SK-N-SH (cell line): ENCODE data around the gene DCAF17. TPM values are rescaled to one million over a fixed set of nuclear protein-coding genes. Genes with fewer than 3 reads are reported as not detected.

ENCODE experiments used
- CTCF ChIA-PET: fragments of 300-600, 350-600 bp; formaldehyde crosslinking; extraction: SDS; loops from one replicate; lab custom pipeline; 2021; lab: Yijun Ruan, JAX
- POLR2A ChIA-PET: fragments of 350-600 bp; sonication (Branson Sonifier 250); formaldehyde crosslinking; extraction: SDS; loops from one replicate; lab custom pipeline; 2020; ENCODE audit warnings: antibody characterized with exemption, inconsistent platforms; lab: Yijun Ruan, JAX
- DNase-seq: peaks from one replicate; pipeline ENCODE4 v3.0.0; 2012
- H2AFZ ChIP-seq: fragments of 200-600 bp; sonication (generic); 2 replicates; pipeline ENCODE4 v1.8.1; 2016; ENCODE audit warnings: antibody characterized with exemption, mild to moderate bottlenecking, low read depth
- H3F3A ChIP-seq: fragments of 200-600 bp; sonication (generic); replicated peaks from 2 replicates; pipeline ENCODE3; 2016; ENCODE audit warnings: antibody characterized with exemption, mild to moderate bottlenecking; ENCODE audit not compliant: insufficient read depth
- H3K27ac ChIP-seq, 2 experiments: fragments of 200-500 bp in 1 of 2; fragments of 200-600 bp in 1 of 2; sonication (Bioruptor generic) in 1 of 2; sonication (generic), shearing (Covaris generic) in 1 of 2; 2 replicates each; pipeline versions ENCODE4 v1.5.1 to v1.6.1; 2014 to 2016; ENCODE audit warnings: low read depth in 2 of 2, inconsistent platforms in 1 of 2, low read length in 1 of 2, mild to moderate bottlenecking in 1 of 2, mixed read lengths in 1 of 2
- H3K27me3 ChIP-seq: fragments of 200-600 bp; sonication (generic), shearing (Covaris generic); 2 replicates; pipeline ENCODE4 v1.6.1; 2016; ENCODE audit warnings: mixed run types; ENCODE audit not compliant: insufficient read depth
- H3K36me3 ChIP-seq, 2 experiments: fragments of 200-500 bp in 1 of 2; fragments of 200-600 bp in 1 of 2; sonication (Bioruptor generic) in 1 of 2; sonication (generic) in 1 of 2; replicated peaks in 1 of 2; 2 replicates each; pipeline versions ENCODE3 to v1.5.1; 2014 to 2016; ENCODE audit warnings: low read length in 1 of 2, mild to moderate bottlenecking in 1 of 2; ENCODE audit not compliant: insufficient read depth in 2 of 2, control insufficient read depth in 1 of 2
- H3K4me1 ChIP-seq, 2 experiments: fragments of 200-500 bp in 1 of 2; fragments of 200-600 bp in 1 of 2; sonication (Bioruptor generic) in 1 of 2; sonication (generic), shearing (Covaris generic) in 1 of 2; 2 replicates each; pipeline versions ENCODE4 v1.5.1 to v1.6.1; 2014 to 2016; ENCODE audit warnings: low read depth in 1 of 2, low read length in 1 of 2, mixed run types in 1 of 2; ENCODE audit not compliant: insufficient read depth in 2 of 2, control insufficient read depth in 1 of 2
- H3K4me2 ChIP-seq: fragments of 200-600 bp; sonication (generic), shearing (Covaris generic); 2 replicates; pipeline ENCODE4 v1.6.1; 2017; ENCODE audit warnings: mixed run types
- H3K4me3 ChIP-seq, 2 experiments: fragments of 200-500 bp in 1 of 2; fragments of 200-600 bp in 1 of 2; sonication (Bioruptor generic) in 1 of 2; sonication (generic), shearing (Covaris generic) in 1 of 2; 2 replicates each; pipeline versions ENCODE4 v1.5.1 to v1.8.1; 2014 to 2016; ENCODE audit warnings: low read depth in 2 of 2, inconsistent platforms in 1 of 2, low read length in 1 of 2, mild to moderate bottlenecking in 1 of 2, mixed read lengths in 1 of 2, moderate library complexity in 1 of 2
- H3K79me2 ChIP-seq: fragments of 200-600 bp; sonication (generic); 2 replicates; pipeline ENCODE4 v1.8.1; 2017; ENCODE audit warnings: mild to moderate bottlenecking; ENCODE audit not compliant: insufficient read depth
- H3K9ac ChIP-seq: fragments of 200-600 bp; sonication (generic); 2 replicates; pipeline ENCODE4 v1.6.1; 2017; ENCODE audit warnings: mixed run types
- H3K9me2 ChIP-seq: fragments of 200-600 bp; sonication (generic); 2 replicates; pipeline ENCODE4 v1.6.1; 2017; ENCODE audit warnings: mixed run types
- H3K9me3 ChIP-seq: fragments of 200-600 bp; sonication (generic); 2 replicates; pipeline ENCODE4 v1.6.1; 2017; ENCODE audit warnings: mixed run types, mild to moderate bottlenecking, moderate library complexity
- H4K20me1 ChIP-seq: fragments of 200-600 bp; sonication (generic); 2 replicates; pipeline ENCODE4 v1.6.1; 2017; ENCODE audit warnings: mild to moderate bottlenecking, mixed run types; ENCODE audit not compliant: insufficient read depth
- CHD2 ChIP-seq: fragments of 150-350 bp; IDR thresholded peaks from 2 replicates; pipeline ENCODE4 v1.6.1; 2018; ENCODE audit warnings: low read length; ENCODE audit not compliant: partially characterized antibody
- ELF1 ChIP-seq: IDR thresholded peaks from 2 replicates; pipeline ENCODE4 v1.4.0; 2012
- EP300 ChIP-seq, 2 experiments: IDR thresholded peaks; 2 replicates each; pipeline versions ENCODE4 v1.4.0 to v1.6.1; 2012; ENCODE audit warnings: borderline replicate concordance in 1 of 2, low read depth in 1 of 2, low read length in 1 of 2
- EZH2phosphoT487 ChIP-seq: fragments of 200-600 bp; sonication (generic); IDR thresholded peaks from 2 replicates; pipeline ENCODE4 v1.6.1; 2017; ENCODE audit warnings: low read depth, mixed run types, mild to moderate bottlenecking, antibody characterized with exemption, moderate library complexity, borderline replicate concordance
- FOSL2 ChIP-seq: IDR thresholded peaks from 2 replicates; pipeline ENCODE4 v1.4.0; 2012; ENCODE audit warnings: low read depth, mild to moderate bottlenecking, moderate library complexity, borderline replicate concordance
- FOXJ3 ChIP-seq: sonication (generic); formaldehyde crosslinking; IDR thresholded peaks from 2 replicates; pipeline ENCODE4 v1.5.1; 2020; ENCODE audit warnings: mild to moderate bottlenecking, missing genetic modification reagents
- FOXM1 ChIP-seq: IDR thresholded peaks from 2 replicates; pipeline ENCODE4 v1.4.0; 2012; ENCODE audit warnings: low read depth, mild to moderate bottlenecking
- IRF3 ChIP-seq: fragments of 150-350 bp; IDR thresholded peaks from 2 replicates; pipeline ENCODE4 v1.6.1; 2016; ENCODE audit warnings: mild to moderate bottlenecking, low read depth, low read length
- JUND ChIP-seq: IDR thresholded peaks from 2 replicates; pipeline ENCODE4 v1.4.0; 2012
- MEF2A ChIP-seq: IDR thresholded peaks from 2 replicates; pipeline ENCODE4 v1.4.0; 2012; ENCODE audit warnings: low read depth, borderline replicate concordance
- MXI1 ChIP-seq: IDR thresholded peaks from 2 replicates; pipeline ENCODE4 v1.6.1; 2012; ENCODE audit warnings: mild to moderate bottlenecking, low read depth, low read length, improper control_type of control experiment
- NFIC ChIP-seq: IDR thresholded peaks from 2 replicates; pipeline ENCODE4 v1.4.0; 2012; ENCODE audit warnings: borderline replicate concordance
- NRF1 ChIP-seq: IDR thresholded peaks from 2 replicates; pipeline ENCODE4 v1.6.1; 2012; ENCODE audit warnings: low read depth, mild to moderate bottlenecking, low read length
- RAD21 ChIP-seq: IDR thresholded peaks from 2 replicates; pipeline ENCODE4 v1.6.1; 2012; ENCODE audit warnings: mild to moderate bottlenecking, low read length
- RXRA ChIP-seq: IDR thresholded peaks from 2 replicates; pipeline ENCODE4 v1.4.0; 2012; ENCODE audit warnings: low read depth, mild to moderate bottlenecking, borderline replicate concordance
- TAF1 ChIP-seq: IDR thresholded peaks from 2 replicates; pipeline ENCODE4 v1.6.1; 2012; ENCODE audit warnings: low read depth, mild to moderate bottlenecking, low read length, moderate library complexity, borderline replicate concordance
- TCF12 ChIP-seq: IDR thresholded peaks from 2 replicates; pipeline ENCODE4 v1.4.0; 2012
- TEAD4 ChIP-seq: IDR thresholded peaks from 2 replicates; pipeline ENCODE4 v1.4.0; 2012; ENCODE audit warnings: mild to moderate bottlenecking, borderline replicate concordance; ENCODE audit not compliant: insufficient read depth
- YY1 ChIP-seq: IDR thresholded peaks from 2 replicates; pipeline ENCODE4 v1.4.0; 2012; ENCODE audit warnings: low read depth, mild to moderate bottlenecking
- WGBS: methylation state at CpG from one replicate; pipeline ENCODE4 v1.1.6; 2017; ENCODE audit warnings: low lambda C conversion rate; 5-methylcytosine and 5-hydroxymethylcytosine counted together
- polyA plus RNA-seq, 3 experiments: library from polyadenylated mRNA; depleted of rRNA; stranded (reverse); fragments of >200 nt; gene quantifications; 2 replicates each; pipeline ENCODE4 v1.2.3, GENCODE V29; 2012
- TF ChIP-seq, protein P1 (sequence below): IDR thresholded peaks from 2 replicates; pipeline ENCODE4 v1.4.0; 2012; ENCODE audit warnings: low read depth, borderline replicate concordance

DCAF17 gene
- polyA plus RNA-seq, 1 of the 3 experiments (the other 2 are of a cell fraction): 4.9 TPM

GRCh38 chr2:171505374-171505773 is 71.3 kb downstream of the DCAF17 start:
- H3K4me1 ChIP-seq: no peaks in the 10 kb centered on the region
- no peaks in the 10 kb centered on the region for H3K36me3 ChIP-seq
- H3K27me3 ChIP-seq: no peaks in the 10 kb centered on the region
- TF ChIP-seq NRF1 (no peak), MEF2A (no peak)
- no peak overlapping the region for H3K4me3 ChIP-seq
- no peak overlapping the region for H2AFZ ChIP-seq
- ChIA-PET POLR2A (no interaction called here), CTCF (no interaction called here)
- no peak overlapping the region for H3K9ac ChIP-seq
- no peaks in the 10 kb centered on the region for H3F3A ChIP-seq
- H3K9me3 ChIP-seq: 0 out of 2 replicates have a peak, but pooled peaks cover 5% of the 10 kb centered on the region
- DNase-seq: no peak
- H3K27ac ChIP-seq: no peak overlapping the region
- no peak overlapping the region for H3K4me2 ChIP-seq
- H3K79me2 ChIP-seq: no peaks in the 10 kb centered on the region
- WGBS: 45% methylated on average over 2 of the region's 2 CpGs
- H4K20me1 ChIP-seq: no peaks in the 10 kb centered on the region
- 0 out of 2 replicates have a peak, but pooled peaks cover 4% of the 10 kb centered on the region for H3K9me2 ChIP-seq

DNA sequence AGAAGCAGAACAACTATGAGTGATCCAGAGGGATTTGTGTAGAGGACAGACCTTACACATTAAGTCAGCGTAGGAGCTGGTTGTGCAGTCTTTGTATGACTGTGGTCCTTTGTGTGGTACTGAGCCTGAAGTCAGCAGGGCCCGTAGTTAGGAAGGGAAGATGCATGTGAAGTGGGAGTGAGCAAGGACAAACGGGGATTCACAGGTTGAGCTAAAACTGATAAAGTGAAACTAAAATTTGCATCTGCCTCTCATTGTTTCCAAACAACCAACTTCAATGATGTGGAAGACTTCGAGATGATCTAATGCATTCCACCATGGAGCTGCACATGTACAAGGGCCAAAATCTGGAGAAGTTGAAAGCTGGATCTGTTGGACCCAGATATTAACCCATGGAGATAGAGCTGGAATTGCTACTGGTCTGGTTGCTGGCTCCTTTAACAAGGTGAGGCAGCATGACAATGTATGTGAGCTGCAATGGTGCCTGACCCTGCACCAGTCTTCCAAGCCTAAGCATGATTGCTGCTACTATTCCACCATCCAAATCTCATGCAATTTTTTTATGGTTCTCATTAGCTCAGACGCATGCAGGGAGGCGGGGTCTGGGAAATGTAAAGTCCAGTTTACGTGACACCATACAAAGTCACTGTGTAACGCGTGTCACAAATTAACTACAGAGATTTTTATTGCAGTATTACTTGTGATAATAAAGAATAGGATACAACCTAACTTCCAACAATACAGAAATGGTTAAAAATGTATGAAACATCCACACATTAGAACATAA is 76.1 kb downstream of the DCAF17 start:
- H3K27ac ChIP-seq: no peak overlapping the region
- TF ChIP-seq RAD21 (no peak), JUND (no peak), TEAD4 (no peak)
- TF ChIP-seq, protein P1, sequence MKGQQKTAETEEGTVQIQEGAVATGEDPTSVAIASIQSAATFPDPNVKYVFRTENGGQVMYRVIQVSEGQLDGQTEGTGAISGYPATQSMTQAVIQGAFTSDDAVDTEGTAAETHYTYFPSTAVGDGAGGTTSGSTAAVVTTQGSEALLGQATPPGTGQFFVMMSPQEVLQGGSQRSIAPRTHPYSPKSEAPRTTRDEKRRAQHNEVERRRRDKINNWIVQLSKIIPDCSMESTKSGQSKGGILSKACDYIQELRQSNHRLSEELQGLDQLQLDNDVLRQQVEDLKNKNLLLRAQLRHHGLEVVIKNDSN: no peak
- TF ChIP-seq, all 33 proteins: peak for 0
- Histone ChIP-seq H3F3A (no peaks in the 10 kb centered on the region), H3K9ac (no peak overlapping the region), H3K4me1 (no peaks in the 10 kb centered on the region), H3K79me2 (no peaks in the 10 kb centered on the region), H3K36me3 (no peaks in the 10 kb centered on the region), H2AFZ (no peak overlapping the region), H3K9me3 (no peaks in the 10 kb centered on the region), H3K27me3 (no peaks in the 10 kb centered on the region), H3K4me3 (no peak overlapping the region), H3K4me2 (no peak overlapping the region), H3K9me2 (0 out of 2 replicates have a peak, but pooled peaks cover 4% of the 10 kb centered on the region), H4K20me1 (no peaks in the 10 kb centered on the region)
- POLR2A ChIA-PET: interaction anchor here (0.6 kb wide), 1 partner anchor 62 kb away, joined by 4 read pairs; no protein-coding TSS in a partner anchor
- CTCF ChIA-PET: interaction anchor here (0.6 kb wide), 1 partner anchor 63 kb away, joined by 4 read pairs; no protein-coding TSS in a partner anchor
- WGBS: 77% methylated on average over 9 of the region's 9 CpGs
- no peak for DNase-seq

- H3K9me2 ChIP-seq: no peaks in the 10 kb centered on the region
- no peaks in the 10 kb centered on the region for H3F3A ChIP-seq
- no peaks in the 10 kb centered on the region for H4K20me1 ChIP-seq
- no peaks in the 10 kb centered on the region for H3K4me1 ChIP-seq
- CTCF ChIA-PET: no interaction called here
- H3K27me3 ChIP-seq: no peaks in the 10 kb centered on the region
- no peak overlapping the region for H3K4me2 ChIP-seq
- H2AFZ ChIP-seq: no peak overlapping the region
- no peaks in the 10 kb centered on the region for H3K36me3 ChIP-seq
- no peak overlapping the region for H3K9ac ChIP-seq
- H3K4me3 ChIP-seq: no peak overlapping the region
- POLR2A ChIA-PET: no interaction called here
- H3K9me3 ChIP-seq: no peaks in the 10 kb centered on the region
- no peaks in the 10 kb centered on the region for H3K79me2 ChIP-seq
- DNase-seq: no peak
- H3K27ac ChIP-seq: no peak overlapping the region
- WGBS: 68% methylated on average over 2 of the region's 2 CpGs
- TF ChIP-seq MEF2A (no peak), CHD2 (no peak), FOSL2 (no peak), TAF1 (no peak), MXI1 (no peak), IRF3 (no peak), TEAD4 (no peak), EZH2phosphoT487 (no peak), NFIC (no peak), FOXM1 (no peak), FOXJ3 (CRISPR knock-in tag) (no peak), RXRA (no peak), TCF12 (no peak), ELF1 (no peak), EP300 (IDR thresholded peaks at IDR 0.05; ENCODE audit: borderline replicate concordance in 1 of 2, low read depth in 1 of 2, low read length in 1 of 2) (no peak), NRF1 (no peak), YY1 (no peak)
These were observed 78.0 kb downstream of the DCAF17 start for GRCh38 chr2:171512014-171512413.
